Stimulated activated naive CD8-positive, alpha-beta T cell treated with anti-CD3 and anti-CD28 coated beads, Interleukin-15, Interleukin-2, amounts not matched to agents 100 U/mL and 50 U/mL, for 24 hours (primary cell): ENCODE measurements around the gene GPR39.

Source experiments
- ATAC-seq: fragments of 150-1000 bp; cut with Tn5 transposase; one replicate; pipeline ENCODE4 v1.10.0; 2021
- DNase-seq: peaks from one replicate; pipeline ENCODE4 v3.0.0; 2021

The GPR39 gene

GRCh38 chr2:132671151-132671835 is 254.7 kb downstream of the GPR39 start:
- no peak for ATAC-seq
- no peak for DNase-seq

- DNase-seq (no peak), ATAC-seq (no peak)
Observed at GRCh38 chr2:132676999-132677398, 260.4 kb downstream of the GPR39 start.

GRCh38 chr2:132677661-132678060 is 261.1 kb downstream of the GPR39 start:
- DNase-seq (no peak), ATAC-seq (no peak)

- ATAC-seq: no peak
- no peak for DNase-seq
Observed at GRCh38 chr2:132678483-132678882, 261.9 kb downstream of the GPR39 start.

GRCh38 chr2:132680544-132680943 is 263.9 kb downstream of the GPR39 start:
- ATAC-seq: no peak

GRCh38 chr2:132681766-132682165 is 265.2 kb downstream of the GPR39 start:
- no peak for ATAC-seq
- DNase-seq: no peak

More at GRCh38 chr2:132680544-132680943, 263.9 kb downstream of the GPR39 start:
- no peak for DNase-seq

- DNase-seq (no peak), ATAC-seq (no peak)
Observed at GRCh38 chr2:132690664-132691303, 274.2 kb downstream of the GPR39 start.

GRCh38 chr2:132691556-132691955 is 275.0 kb downstream of the GPR39 start:
- no peak for ATAC-seq
- no peak for DNase-seq

- ATAC-seq (no peak), DNase-seq (no peak)
Observed at GRCh38 chr2:132692816-132693215, 276.2 kb downstream of the GPR39 start.
